Fibroblast of lung (primary cell): ENCODE measurements around the gene OR1K1. TPM values are rescaled to one million over a fixed set of nuclear protein-coding genes. Genes with fewer than 3 reads are reported as not detected.
A peak's percentile ranks its signal among the peaks of the same experiment; 100 is the strongest.
"Not testable (repeated sequence)": the region's sequence is repeated elsewhere in the genome, so short reads cannot be mapped to it uniquely, and the experiment has no call there.

Source experiments
- DNase-seq, 2 donors: peaks; one replicate each; pipeline versions ENCODE4 v3.0.0 to v3.0.0-alpha.2; 2010; ENCODE audit warnings: low read depth in 2 of 2
- H2AFZ ChIP-seq: 2 replicates; pipeline ENCODE4 v1.5.1; 2012; ENCODE audit warnings: low read length, control low read depth, inconsistent platforms
- H3K27ac ChIP-seq: 2 replicates; pipeline ENCODE4 v1.5.1; 2011; ENCODE audit warnings: low read length, control low read depth; ENCODE audit not compliant: insufficient read depth
- H3K27me3 ChIP-seq: 2 replicates; pipeline ENCODE4 v1.5.1; 2011; ENCODE audit warnings: mild to moderate bottlenecking, low read length; ENCODE audit not compliant: control insufficient read depth, insufficient read depth
- H3K36me3 ChIP-seq: 2 replicates; pipeline ENCODE4 v1.5.1; 2011; ENCODE audit warnings: low read length; ENCODE audit not compliant: control insufficient read depth, insufficient read depth
- H3K4me1 ChIP-seq: 2 replicates; pipeline ENCODE4 v1.5.1; 2011; ENCODE audit warnings: low read length; ENCODE audit not compliant: control insufficient read depth, insufficient read depth; ENCODE audit errors: extremely low read depth
- H3K4me2 ChIP-seq: 2 replicates; pipeline ENCODE4 v1.5.1; 2011; ENCODE audit warnings: low read length, control low read depth; ENCODE audit not compliant: insufficient read depth; ENCODE audit errors: extremely low read depth
- H3K4me3 ChIP-seq, 4 experiments: fragments of 200-600 bp in 1 of 4; sonication (generic) in 1 of 4; replicated peaks in 1 of 4; 2 replicates each; pipeline ENCODE4 v1.5.1; 2011 to 2016; ENCODE audit warnings: low read length in 4 of 4, low read depth in 3 of 4, mild to moderate bottlenecking in 3 of 4, control low read depth in 2 of 4, inconsistent platforms in 1 of 4, mixed read lengths in 1 of 4; ENCODE audit not compliant: insufficient read depth in 1 of 4; ENCODE audit errors: control extremely low read depth in 1 of 4
- H3K79me2 ChIP-seq: 2 replicates; pipeline ENCODE4 v1.5.1; 2012; ENCODE audit warnings: mild to moderate bottlenecking, low read length, inconsistent platforms; ENCODE audit not compliant: control insufficient read depth, insufficient read depth
- H3K9ac ChIP-seq: 2 replicates; pipeline ENCODE4 v1.5.1; 2011; ENCODE audit warnings: mild to moderate bottlenecking, low read length, control low read depth; ENCODE audit not compliant: insufficient read depth
- H3K9me3 ChIP-seq: 2 replicates; pipeline ENCODE4 v1.5.1; 2012; ENCODE audit warnings: low read depth, low read length; ENCODE audit not compliant: control insufficient read depth, insufficient read depth
- H4K20me1 ChIP-seq: 2 replicates; pipeline ENCODE4 v1.5.1; 2011; ENCODE audit warnings: low read length; ENCODE audit not compliant: control insufficient read depth, insufficient read depth; ENCODE audit errors: extremely low read depth
- EZH2 ChIP-seq: IDR thresholded peaks from 2 replicates; pipeline ENCODE4 v1.5.1; 2012; ENCODE audit warnings: low read length, control low read depth, mild to moderate bottlenecking; ENCODE audit errors: missing control alignments
- polyA plus RNA-seq, 2 donors: library from polyadenylated mRNA; depleted of rRNA in 1 of 2; stranded (reverse) in 1 of 2; unstranded in 1 of 2; fragments of >200 nt; gene quantifications; 2 replicates each; pipeline ENCODE4 v1.2.1, GENCODE V29; 2011 to 2012; ENCODE audit warnings: missing spikeins in 1 of 2
- total RNA-seq: library from RNA; depleted of rRNA; stranded (reverse); fragments of >200 nt; gene quantifications from 2 replicates; pipeline ENCODE4 v1.2.1, GENCODE V29; 2014
- TF ChIP-seq, protein P1 (sequence below), 2 donors: IDR thresholded peaks in 1 of 2; conservative IDR thresholded peaks in 1 of 2; 1 replicate in 1 of 2; 2 replicates in 1 of 2; pipeline ENCODE4 v1.5.1; 2011 to 2012; ENCODE audit warnings: low read length in 2 of 2, control low read depth in 1 of 2, inconsistent platforms in 1 of 2, low read depth in 1 of 2, mild to moderate bottlenecking in 1 of 2

OR1K1 gene
- total and polyA plus RNA-seq, 2 donors (not counting 1 experiment from before 2014, with no cell fraction given) = not detected

GRCh38 chr9:122822056-122822455 lies 22.1 kb downstream of the OR1K1 start:
- Histone ChIP-seq H2AFZ (no peak overlapping the region), H3K4me3 (no peak overlapping the region), H3K9me3 (no peaks in the 10 kb centered on the region), H3K27me3 (no peaks in the 10 kb centered on the region), H3K4me2 (no peak overlapping the region), H4K20me1 (no peaks in the 10 kb centered on the region), H3K79me2 (peaks cover 18% of the 10 kb centered on the region), H3K9ac (no peak overlapping the region), H3K27ac (no peak overlapping the region), H3K36me3 (peaks cover 3% of the 10 kb centered on the region), H3K4me1 (peaks cover 4% of the 10 kb centered on the region)
- no peak for TF ChIP-seq EZH2
- TF ChIP-seq, protein P1, sequence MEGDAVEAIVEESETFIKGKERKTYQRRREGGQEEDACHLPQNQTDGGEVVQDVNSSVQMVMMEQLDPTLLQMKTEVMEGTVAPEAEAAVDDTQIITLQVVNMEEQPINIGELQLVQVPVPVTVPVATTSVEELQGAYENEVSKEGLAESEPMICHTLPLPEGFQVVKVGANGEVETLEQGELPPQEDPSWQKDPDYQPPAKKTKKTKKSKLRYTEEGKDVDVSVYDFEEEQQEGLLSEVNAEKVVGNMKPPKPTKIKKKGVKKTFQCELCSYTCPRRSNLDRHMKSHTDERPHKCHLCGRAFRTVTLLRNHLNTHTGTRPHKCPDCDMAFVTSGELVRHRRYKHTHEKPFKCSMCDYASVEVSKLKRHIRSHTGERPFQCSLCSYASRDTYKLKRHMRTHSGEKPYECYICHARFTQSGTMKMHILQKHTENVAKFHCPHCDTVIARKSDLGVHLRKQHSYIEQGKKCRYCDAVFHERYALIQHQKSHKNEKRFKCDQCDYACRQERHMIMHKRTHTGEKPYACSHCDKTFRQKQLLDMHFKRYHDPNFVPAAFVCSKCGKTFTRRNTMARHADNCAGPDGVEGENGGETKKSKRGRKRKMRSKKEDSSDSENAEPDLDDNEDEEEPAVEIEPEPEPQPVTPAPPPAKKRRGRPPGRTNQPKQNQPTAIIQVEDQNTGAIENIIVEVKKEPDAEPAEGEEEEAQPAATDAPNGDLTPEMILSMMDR (conservative IDR thresholded peaks at IDR 0.05 in 1 of 2, IDR thresholded peaks at IDR 0.05 in 1 of 2; ENCODE audit: low read depth in 1 of 2, low read length in 2 of 2) = no peak
- DNase-seq = no peak

GRCh38 chr9:122822938-122823337 lies 23.0 kb downstream of the OR1K1 start:
- H4K20me1 ChIP-seq = no peaks in the 10 kb centered on the region
- H3K27ac ChIP-seq = no peak overlapping the region
- peaks cover 23% of the 10 kb centered on the region for H3K79me2 ChIP-seq
- no peaks in the 10 kb centered on the region for H3K27me3 ChIP-seq
- no peak for DNase-seq
- no peak overlapping the region for H2AFZ ChIP-seq
- no peak overlapping the region for H3K4me3 ChIP-seq
- peaks cover 6% of the 10 kb centered on the region for H3K4me1 ChIP-seq
- H3K9ac ChIP-seq = no peak overlapping the region
- H3K36me3 ChIP-seq = peaks cover 3% of the 10 kb centered on the region
- no peak overlapping the region for H3K4me2 ChIP-seq
- H3K9me3 ChIP-seq = no peaks in the 10 kb centered on the region
- TF ChIP-seq, protein P1 (conservative IDR thresholded peaks at IDR 0.05 in 1 of 2, IDR thresholded peaks at IDR 0.05 in 1 of 2; ENCODE audit: low read depth in 1 of 2, low read length in 2 of 2) = no peak
- no peak for TF ChIP-seq EZH2

DNA sequence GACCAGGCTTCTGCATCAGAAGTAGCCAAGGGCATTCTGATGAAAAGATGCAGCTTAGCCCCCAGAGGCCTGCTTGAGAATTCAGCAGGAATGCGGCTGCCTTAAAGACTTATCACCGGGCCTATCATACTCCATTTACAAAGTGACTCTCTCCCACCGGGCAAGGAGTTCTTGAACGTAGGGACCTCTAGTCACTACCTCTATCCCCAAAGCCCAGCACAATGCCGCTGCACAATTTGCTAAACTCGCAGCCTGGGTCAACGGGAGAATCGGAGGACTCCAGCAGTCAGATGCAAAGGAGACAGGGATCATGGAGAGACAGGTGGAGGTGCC lies 27.8 kb downstream of the OR1K1 start:
- Histone ChIP-seq H3K36me3 (peaks cover 3% of the 10 kb centered on the region), H4K20me1 (no peaks in the 10 kb centered on the region), H3K9ac (peak overlapping the region; percentile 89), H3K9me3 (no peaks in the 10 kb centered on the region), H3K4me3 (peak overlapping the region; percentile 86 to 97 (median 90)), H3K27me3 (no peaks in the 10 kb centered on the region), H3K4me1 (peaks cover 6% of the 10 kb centered on the region), H3K79me2 (peaks cover 23% of the 10 kb centered on the region), H2AFZ (peak overlapping the region; percentile 79), H3K27ac (peak overlapping the region; percentile 97), H3K4me2 (peak overlapping the region; percentile 94)
- TF ChIP-seq EZH2 = no peak
- TF ChIP-seq, protein P1 (conservative IDR thresholded peaks at IDR 0.05 in 1 of 2, IDR thresholded peaks at IDR 0.05 in 1 of 2; ENCODE audit: low read depth in 1 of 2, low read length in 2 of 2) = no peak
- DNase-seq = peak in 1 of 2 donors; percentile 49

DNA sequence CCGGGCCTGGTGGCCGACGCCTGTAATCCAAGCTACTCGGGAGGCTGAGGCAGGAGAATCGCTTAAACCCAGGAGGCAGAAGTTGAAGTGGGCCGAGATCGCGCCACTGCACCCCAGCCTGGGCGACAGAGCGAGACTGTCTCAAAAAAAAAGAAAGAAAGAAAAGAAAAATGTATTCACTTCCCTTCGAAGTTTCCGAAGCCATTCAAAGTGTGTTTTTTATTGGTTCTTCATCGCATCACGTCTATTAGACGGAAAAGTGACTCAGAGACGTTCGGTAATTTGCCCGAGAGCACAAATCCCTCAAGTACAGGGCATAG lies 29.0 kb downstream of the OR1K1 start:
- not testable (repeated sequence) for H3K4me1 ChIP-seq, H3K27me3 ChIP-seq, H3K9me3 ChIP-seq, H3K36me3 ChIP-seq, DNase-seq, H4K20me1 ChIP-seq
- Histone ChIP-seq H3K4me3 (peak overlapping the region; percentile 86 to 97 (median 90)), H3K79me2 (peaks cover 22% of the 10 kb centered on the region), H3K9ac (peak overlapping the region; percentile 89), H2AFZ (peak overlapping the region; percentile 91), H3K4me2 (peak overlapping the region; percentile 64), H3K27ac (peak overlapping the region; percentile 97)
